OCI-LY7 (cell line): ENCODE results near the gene ZCCHC2. TPM values are rescaled to one million over a fixed set of nuclear protein-coding genes. Genes with fewer than 3 reads are reported as not detected.

Source experiments
- BruUV-seq: library from RNA; stranded (reverse); fragments of 400-500 nt; replicated peaks from 2 replicates; lab custom pipeline; 2021; lab: Mats Ljungman, UMichigan
- CTCF ChIA-PET: fragments of 300-600 bp; sonication (Branson Sonifier 250); formaldehyde crosslinking; loops from one replicate; lab custom pipeline; 2022; ENCODE audit warnings: antibody characterized with exemption; ENCODE audit not compliant: unreplicated experiment; lab: Charles Lee
- POLR2A ChIA-PET: fragments of 300-600 bp; sonication (Branson Sonifier 250); formaldehyde crosslinking; loops from one replicate; lab custom pipeline; 2022; ENCODE audit warnings: antibody characterized with exemption; lab: Charles Lee
- DNase-seq: peaks from one replicate; pipeline ENCODE4 v3.0.0-alpha.2; 2015; ENCODE audit warnings: low spot score
- H2AFZ ChIP-seq: fragments of 200-600 bp; sonication (generic), shearing (Covaris generic); 2 replicates; pipeline ENCODE4 v1.6.1; 2014; ENCODE audit warnings: mild to moderate bottlenecking, antibody characterized with exemption, low read length, moderate library complexity
- H3K27ac ChIP-seq: fragments of 200-600 bp; sonication (generic); 2 replicates; pipeline ENCODE4 v1.5.1; 2014; ENCODE audit warnings: mixed run types, low read depth, mild to moderate bottlenecking, moderate library complexity, low read length, inconsistent platforms; ENCODE audit not compliant: poor library complexity, severe bottlenecking
- H3K36me3 ChIP-seq: fragments of 200-600 bp; sonication (generic); 2 replicates; pipeline ENCODE4 v1.6.1; 2014; ENCODE audit warnings: mild to moderate bottlenecking, antibody characterized with exemption, low read length, moderate library complexity, mixed read lengths; ENCODE audit not compliant: insufficient read depth
- H3K4me1 ChIP-seq: fragments of 200-600 bp; sonication (generic); 2 replicates; pipeline ENCODE4 v1.5.1; 2014; ENCODE audit warnings: mild to moderate bottlenecking, low read length; ENCODE audit not compliant: insufficient read depth, poor library complexity, severe bottlenecking
- H3K4me2 ChIP-seq: fragments of 200-600 bp; sonication (generic); 2 replicates; pipeline ENCODE4 v1.6.1; 2014; ENCODE audit warnings: mild to moderate bottlenecking, low read length
- H3K4me3 ChIP-seq: fragments of 200-600 bp; sonication (generic); 2 replicates; pipeline ENCODE4 v1.5.1; 2014; ENCODE audit warnings: mild to moderate bottlenecking, low read depth, low read length; ENCODE audit not compliant: poor library complexity, severe bottlenecking
- H3K79me2 ChIP-seq: fragments of 200-600 bp; sonication (generic); 2 replicates; pipeline ENCODE4 v1.6.1; 2016; ENCODE audit warnings: low read depth, mild to moderate bottlenecking, low read length, moderate library complexity, mixed read lengths; ENCODE audit not compliant: insufficient read depth
- H3K9me2 ChIP-seq: fragments of 200-600 bp; sonication (generic); 2 replicates; pipeline ENCODE4 v1.6.1; 2016; ENCODE audit warnings: mild to moderate bottlenecking, low read length, mixed read lengths; ENCODE audit not compliant: insufficient read depth
- H3K9me3 ChIP-seq: fragments of 200-600 bp; sonication (generic); 2 replicates; pipeline ENCODE4 v1.6.1; 2014; ENCODE audit warnings: mild to moderate bottlenecking, mixed run types, low read length, mixed read lengths
- H4K20me1 ChIP-seq: fragments of 200-600 bp; sonication (generic); 2 replicates; pipeline ENCODE4 v1.6.1; 2014; ENCODE audit warnings: mild to moderate bottlenecking, antibody characterized with exemption, low read length, moderate library complexity, mixed read lengths; ENCODE audit not compliant: insufficient read depth
- EZH2phosphoT487 ChIP-seq: fragments of 200-600 bp; sonication (generic); IDR thresholded peaks from 2 replicates; pipeline ENCODE4 v1.6.1; 2018; ENCODE audit warnings: low read depth, borderline replicate concordance, mild to moderate bottlenecking, mixed run types, antibody characterized with exemption, low read length, moderate library complexity, mixed read lengths
- intact Hi-C: fragments of 100-400 bp; cut with micrococcal nuclease; formaldehyde crosslinking; loops from one replicate; pipeline ENCODE4 v1.10.0; 2022; ENCODE audit not compliant: unreplicated experiment
- total RNA-seq, 2 experiments: library from RNA; depleted of rRNA in 1 of 2; stranded (reverse); fragments of >200 nt in 1 of 2; shearing (Covaris generic) in 1 of 2; gene quantifications; 2 replicates each; pipeline ENCODE4 v1.2.3, GENCODE V29; 2014 to 2022
- TF ChIP-seq, protein P1 (sequence below): fragments of 200-600 bp; sonication (generic); conservative IDR thresholded peaks from 2 replicates; pipeline ENCODE4 v1.5.1; 2014; ENCODE audit warnings: mild to moderate bottlenecking, antibody characterized with exemption, low read length, moderate library complexity, mixed read lengths

Gene ZCCHC2
- total RNA-seq, 2 experiments from 2014 or later, result 16.9 to 17.5 TPM

DNA sequence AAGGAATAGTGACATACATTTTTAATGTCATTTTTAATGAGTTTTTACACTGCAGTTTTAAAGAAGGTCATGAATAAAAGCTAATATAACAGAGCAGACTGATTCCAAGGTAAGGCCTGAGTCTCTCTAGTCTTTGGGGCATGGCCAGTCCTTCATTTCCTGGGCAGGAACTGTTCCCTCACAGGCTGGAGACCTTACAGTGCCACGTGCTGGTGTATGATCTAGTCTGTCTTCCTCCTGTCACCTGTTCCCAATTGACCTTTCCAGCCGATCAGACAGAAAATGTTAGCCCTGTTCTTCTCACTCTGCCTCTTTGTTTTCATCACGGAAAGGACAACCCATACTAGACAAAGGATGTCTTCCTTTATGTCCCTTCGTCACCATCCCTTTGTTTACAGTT is 33.6 kb downstream of the ZCCHC2 start:
- Histone ChIP-seq H3K9me2 (no peaks in the 10 kb centered on the region), H3K27ac (no peak overlapping the region), H2AFZ (no peak overlapping the region), H3K79me2 (no peaks in the 10 kb centered on the region), H3K4me1 (no peaks in the 10 kb centered on the region), H3K9me3 (no peaks in the 10 kb centered on the region), H3K4me3 (no peak overlapping the region), H3K4me2 (no peak overlapping the region), H4K20me1 (no peaks in the 10 kb centered on the region), H3K36me3 (peaks cover 67% of the 10 kb centered on the region)
- ChIA-PET CTCF (no interaction called here), POLR2A (interaction anchor here (1.3 to 1.4 kb wide), 2 partner anchors 15 to 17 kb away, joined by 3 to 5 read pairs; no protein-coding TSS in a partner anchor)
- no TSS peak for BruUV-seq
- no peak for DNase-seq
- intact Hi-C loops, result no loop called here
- TF ChIP-seq EZH2phosphoT487, result no peak
- TF ChIP-seq, protein P1, sequence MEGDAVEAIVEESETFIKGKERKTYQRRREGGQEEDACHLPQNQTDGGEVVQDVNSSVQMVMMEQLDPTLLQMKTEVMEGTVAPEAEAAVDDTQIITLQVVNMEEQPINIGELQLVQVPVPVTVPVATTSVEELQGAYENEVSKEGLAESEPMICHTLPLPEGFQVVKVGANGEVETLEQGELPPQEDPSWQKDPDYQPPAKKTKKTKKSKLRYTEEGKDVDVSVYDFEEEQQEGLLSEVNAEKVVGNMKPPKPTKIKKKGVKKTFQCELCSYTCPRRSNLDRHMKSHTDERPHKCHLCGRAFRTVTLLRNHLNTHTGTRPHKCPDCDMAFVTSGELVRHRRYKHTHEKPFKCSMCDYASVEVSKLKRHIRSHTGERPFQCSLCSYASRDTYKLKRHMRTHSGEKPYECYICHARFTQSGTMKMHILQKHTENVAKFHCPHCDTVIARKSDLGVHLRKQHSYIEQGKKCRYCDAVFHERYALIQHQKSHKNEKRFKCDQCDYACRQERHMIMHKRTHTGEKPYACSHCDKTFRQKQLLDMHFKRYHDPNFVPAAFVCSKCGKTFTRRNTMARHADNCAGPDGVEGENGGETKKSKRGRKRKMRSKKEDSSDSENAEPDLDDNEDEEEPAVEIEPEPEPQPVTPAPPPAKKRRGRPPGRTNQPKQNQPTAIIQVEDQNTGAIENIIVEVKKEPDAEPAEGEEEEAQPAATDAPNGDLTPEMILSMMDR, result no peak

DNA sequence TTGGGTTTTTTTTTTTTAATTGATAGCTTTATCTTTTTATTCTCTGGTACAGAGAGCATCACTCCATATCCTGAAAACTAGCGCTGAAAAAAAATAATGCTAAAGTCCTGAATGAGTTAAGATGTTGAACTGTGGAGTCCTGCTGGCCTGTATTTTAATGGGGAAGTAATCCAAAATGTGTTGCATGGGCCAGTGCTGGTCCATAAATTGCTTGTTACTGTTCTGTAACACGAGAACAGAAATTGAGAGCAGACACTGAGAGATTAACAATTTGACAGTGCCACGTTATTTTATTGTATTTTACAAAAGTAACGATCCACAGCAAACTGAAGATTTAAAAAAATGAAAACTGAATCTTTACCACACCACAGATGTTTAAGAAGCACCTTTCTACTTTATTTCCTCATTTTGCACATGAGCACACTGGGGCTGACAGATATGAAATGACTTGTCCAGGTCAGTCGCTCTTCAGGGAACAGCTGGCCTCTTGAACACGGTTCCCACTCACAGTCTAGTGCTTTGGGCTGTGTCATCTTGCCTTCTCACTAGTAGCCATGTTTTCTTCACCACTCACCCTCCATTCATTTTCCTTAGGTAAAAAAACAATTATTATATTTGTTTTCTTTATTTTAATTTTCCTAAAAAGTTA is 35.3 kb downstream of the ZCCHC2 start:
- Histone ChIP-seq H3K4me2 (no peak overlapping the region), H3K27ac (no peak overlapping the region), H4K20me1 (no peaks in the 10 kb centered on the region), H3K9me3 (no peaks in the 10 kb centered on the region), H3K4me1 (no peaks in the 10 kb centered on the region), H2AFZ (no peak overlapping the region), H3K9me2 (no peaks in the 10 kb centered on the region), H3K79me2 (no peaks in the 10 kb centered on the region), H3K36me3 (peaks cover 68% of the 10 kb centered on the region), H3K4me3 (no peak overlapping the region)
- CTCF ChIA-PET, result no interaction called here
- POLR2A ChIA-PET, result no interaction called here
- TSS peak; percentile 26 for BruUV-seq
- TF ChIP-seq, protein P1, result no peak
- no peak for TF ChIP-seq EZH2phosphoT487
- intact Hi-C loops, result no loop called here
- no peak for DNase-seq

DNA sequence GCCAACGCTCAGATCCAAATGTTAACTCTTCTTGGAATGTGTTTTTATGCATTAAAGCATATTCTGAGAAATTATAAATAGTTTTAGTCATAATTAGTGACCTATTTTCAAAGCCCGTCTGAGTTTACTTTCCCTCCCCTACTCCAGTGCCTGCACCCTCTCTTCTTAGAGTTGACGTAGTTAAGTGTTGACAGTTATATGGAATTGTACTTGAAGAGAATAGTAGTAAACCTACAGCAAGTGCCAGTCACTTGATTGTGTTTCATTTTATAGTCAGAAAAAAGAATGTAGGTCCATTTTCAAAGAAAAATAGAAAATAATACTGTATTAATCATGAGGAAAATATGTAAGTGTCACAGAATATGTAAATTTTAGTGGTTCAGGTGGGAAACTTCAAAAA is 41.2 kb downstream of the ZCCHC2 start:
- no peak overlapping the region for H3K4me3 ChIP-seq
- H3K27ac ChIP-seq, result no peak overlapping the region
- ChIA-PET CTCF (no interaction called here), POLR2A (interaction anchor here (0.7 kb wide), 1 partner anchor 200 kb away, joined by 3 read pairs; no protein-coding TSS in a partner anchor)
- DNase-seq, result no peak
- H3K4me1 ChIP-seq, result no peaks in the 10 kb centered on the region
- no peaks in the 10 kb centered on the region for H4K20me1 ChIP-seq
- H2AFZ ChIP-seq, result no peak overlapping the region
- peaks cover 66% of the 10 kb centered on the region for H3K36me3 ChIP-seq
- intact Hi-C loops, result no loop called here
- BruUV-seq, result no TSS peak
- no peak overlapping the region for H3K4me2 ChIP-seq
- H3K9me3 ChIP-seq, result no peaks in the 10 kb centered on the region
- H3K79me2 ChIP-seq, result no peaks in the 10 kb centered on the region
- no peak for TF ChIP-seq EZH2phosphoT487
- TF ChIP-seq, protein P1, result no peak
- H3K9me2 ChIP-seq, result no peaks in the 10 kb centered on the region
